GM19324 (cell line): ENCODE data around the gene SLK.

Source experiments
- ATAC-seq: cut with Tn5 transposase; IDR thresholded peaks from one replicate; pipeline ENCODE4 v1.9.1; 2021; ENCODE audit warnings: mild to moderate bottlenecking, moderate library complexity; ENCODE audit not compliant: unreplicated experiment, low FRiP score

Gene SLK

DNA sequence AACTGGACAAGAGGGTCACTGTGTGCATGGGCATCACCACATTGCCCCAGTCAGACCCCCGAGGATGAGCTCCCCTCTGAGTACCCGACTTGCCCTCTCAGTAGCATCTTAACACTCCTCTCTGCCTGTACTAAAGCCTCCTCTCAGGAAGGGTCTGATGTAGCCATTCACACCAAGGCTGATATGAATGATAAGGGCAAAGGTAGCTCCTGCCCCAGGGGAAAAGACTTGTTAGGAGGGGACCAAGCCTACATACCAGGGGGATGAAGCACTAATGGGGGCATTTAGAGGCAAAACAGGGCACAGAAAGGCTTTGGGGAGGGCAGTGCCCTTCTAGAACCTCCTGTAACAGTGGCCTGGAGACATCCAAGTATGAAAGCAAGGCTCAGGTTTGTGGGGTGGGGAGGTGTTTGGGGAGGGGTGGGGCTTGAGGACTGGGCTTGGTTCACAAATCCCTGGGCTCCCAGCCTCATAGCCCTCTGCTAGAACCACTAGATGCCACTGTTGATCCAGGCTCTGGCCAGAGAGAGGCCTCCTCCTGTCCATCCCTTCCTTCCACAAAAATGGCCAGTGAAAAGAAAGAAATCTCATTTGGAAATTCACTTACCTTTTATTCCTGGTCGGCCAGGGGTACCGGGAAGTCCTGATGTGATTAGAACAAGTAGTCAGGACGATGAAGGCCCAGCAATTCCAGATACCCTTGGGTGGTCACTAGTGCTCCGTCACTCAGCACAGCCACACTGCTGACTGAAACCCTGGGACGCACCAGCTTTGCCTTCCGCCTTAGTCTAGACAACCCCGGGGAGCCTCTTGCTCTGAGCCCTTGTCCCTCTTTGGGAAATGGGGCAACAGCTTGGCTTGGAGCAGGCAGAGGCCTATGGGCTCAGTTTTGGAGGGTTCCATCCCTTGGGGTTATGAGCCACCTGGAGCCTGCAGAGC, 78.5 kb downstream of the SLK start:
- ATAC-seq, result no peak

DNA sequence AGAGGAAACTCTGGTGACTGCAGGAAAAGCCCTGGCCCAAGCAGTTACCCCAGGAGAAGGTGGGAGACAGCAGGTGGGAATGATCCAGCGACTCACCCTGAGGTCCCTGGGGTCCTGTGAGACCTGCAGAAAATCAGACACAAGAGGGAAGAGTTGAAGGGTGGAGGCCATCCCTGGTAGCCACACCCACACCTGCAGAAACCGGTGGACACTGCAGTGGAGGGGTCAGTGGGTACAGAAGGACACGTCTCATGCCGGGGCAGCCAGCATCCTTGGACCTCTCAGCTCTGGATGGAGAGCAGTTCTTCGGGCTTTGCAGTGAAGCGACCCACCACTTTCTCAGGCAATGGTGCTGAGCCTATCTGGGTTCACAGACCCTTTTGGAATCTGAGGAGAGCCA, 79.7 kb downstream of the SLK start:
- no peak for ATAC-seq

DNA sequence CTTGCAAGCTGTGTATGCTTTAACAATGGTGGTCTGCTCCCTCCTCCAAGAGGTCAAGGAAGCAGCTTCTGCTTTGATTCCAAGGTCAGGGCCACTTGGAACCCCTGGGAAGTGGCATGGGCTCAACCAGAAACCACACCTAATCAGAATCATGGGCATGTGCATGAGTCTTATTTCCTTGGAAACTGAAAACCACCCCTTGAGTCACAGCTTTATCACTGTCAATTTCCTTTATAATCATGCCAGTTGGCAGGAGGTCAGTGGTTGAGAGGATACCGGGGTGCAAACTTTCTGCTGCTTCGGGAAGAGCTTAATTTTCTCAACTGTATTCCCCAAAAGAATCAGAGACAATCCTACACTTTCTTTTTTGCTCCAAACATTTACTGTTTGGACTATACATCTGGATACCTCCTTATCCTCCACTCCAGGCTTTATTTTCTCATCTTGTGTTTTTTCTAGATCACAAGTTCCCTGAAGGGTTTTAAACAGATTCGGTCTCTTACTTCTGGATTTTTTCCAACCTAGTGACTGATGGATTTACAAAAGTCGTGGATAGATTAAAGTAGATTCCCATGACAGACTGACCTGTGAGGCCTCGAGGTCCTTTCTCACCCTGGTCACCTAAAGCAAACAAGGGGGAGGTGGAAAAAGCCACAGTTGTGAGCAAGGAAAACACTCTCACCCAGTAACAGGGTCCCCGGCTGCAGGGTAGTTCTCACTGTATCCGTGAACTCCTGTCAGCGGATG, 82.7 kb downstream of the SLK start:
- ATAC-seq, result no peak

DNA sequence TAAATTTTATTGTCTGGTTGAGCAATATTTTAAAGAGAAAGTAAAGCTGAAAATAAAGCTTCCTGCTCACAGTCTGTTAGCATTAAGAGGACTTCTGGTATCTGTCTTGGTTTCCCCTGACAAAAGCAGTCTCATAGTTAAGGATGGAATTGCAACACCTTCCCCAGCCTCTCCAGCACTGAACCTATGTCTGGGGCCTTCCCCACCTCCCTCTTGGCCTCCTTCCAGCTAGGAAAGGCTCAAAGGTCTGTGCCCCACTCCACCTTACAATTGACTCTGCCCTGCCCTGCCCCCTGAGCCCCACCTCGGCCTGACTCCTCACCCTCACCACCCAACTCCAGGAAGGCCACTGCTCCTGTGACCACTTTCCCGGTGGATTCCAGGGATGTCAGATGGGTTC, 85.5 kb downstream of the SLK start:
- no peak for ATAC-seq

DNA sequence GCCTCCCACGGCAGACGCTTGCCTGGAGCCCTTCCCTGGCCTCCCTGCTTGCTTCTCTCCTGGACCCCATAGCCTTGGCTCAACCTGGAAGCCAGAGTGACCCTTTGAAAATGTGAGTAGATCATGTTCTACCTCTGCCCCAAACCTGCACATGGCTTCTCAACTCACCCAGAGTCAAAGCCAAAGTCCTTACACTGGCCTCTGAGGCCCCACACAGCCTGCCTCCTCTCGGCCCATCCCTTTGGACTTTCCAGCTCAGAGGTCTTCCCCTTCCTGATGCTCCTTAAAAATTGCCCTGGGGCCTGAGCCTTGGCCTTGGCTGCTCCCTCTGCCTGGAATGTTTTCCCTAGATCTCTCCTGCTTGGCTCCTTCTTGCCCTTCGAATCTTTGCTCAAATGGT, 86.3 kb downstream of the SLK start:
- ATAC-seq, result no peak

DNA sequence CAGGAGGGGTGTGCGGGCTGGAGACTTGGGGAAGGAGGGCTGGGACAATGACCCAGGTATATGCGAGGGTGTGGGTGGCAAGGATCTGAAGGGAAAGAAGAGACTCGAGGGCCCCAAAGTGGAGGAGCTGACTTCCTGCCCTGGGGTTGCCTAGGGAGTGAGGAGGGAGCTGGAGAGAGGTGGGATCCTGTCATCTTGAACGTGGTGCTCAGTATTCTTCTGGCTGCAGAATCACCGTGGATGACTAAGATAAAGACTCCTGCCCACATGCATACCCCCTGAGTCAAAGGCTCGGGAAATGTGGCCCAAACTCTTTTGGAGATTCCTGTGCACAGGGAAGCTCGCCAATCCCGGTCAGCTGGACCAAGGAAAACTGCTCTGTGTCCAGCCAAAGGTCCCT, 87.5 kb downstream of the SLK start:
- ATAC-seq, result no peak

DNA sequence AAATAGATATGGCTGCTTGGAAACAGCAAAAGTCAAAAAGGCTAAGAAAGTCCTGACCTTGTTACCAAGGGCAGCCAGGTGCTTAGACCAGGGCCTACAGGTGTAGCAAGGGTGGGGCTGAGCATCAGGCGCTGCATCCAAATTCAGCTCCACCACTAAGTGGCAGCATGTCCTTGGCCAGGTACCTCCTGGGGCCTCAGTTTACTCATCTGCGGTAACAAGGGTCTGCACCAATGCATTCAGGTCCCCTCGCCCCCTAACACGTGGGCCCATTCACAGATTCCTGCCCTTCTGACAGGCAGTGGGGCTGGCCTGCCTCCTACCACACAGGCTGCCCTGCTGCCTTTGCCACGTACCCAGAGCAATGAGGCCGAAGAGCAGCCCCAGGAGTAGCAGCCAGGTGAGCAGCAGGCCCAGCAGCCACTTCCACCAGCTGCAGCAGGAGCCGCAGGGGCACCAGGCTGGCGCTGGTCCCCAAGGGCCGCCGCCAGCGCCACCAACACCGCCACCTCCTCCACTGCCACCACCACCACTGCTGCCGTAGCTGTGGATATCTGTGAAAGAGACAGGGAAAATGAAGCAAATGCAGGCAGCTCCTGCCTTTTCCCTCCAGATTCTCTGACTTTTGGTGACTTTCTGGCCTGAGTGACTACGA, 89.8 kb downstream of the SLK start:
- ATAC-seq, result no peak

DNA sequence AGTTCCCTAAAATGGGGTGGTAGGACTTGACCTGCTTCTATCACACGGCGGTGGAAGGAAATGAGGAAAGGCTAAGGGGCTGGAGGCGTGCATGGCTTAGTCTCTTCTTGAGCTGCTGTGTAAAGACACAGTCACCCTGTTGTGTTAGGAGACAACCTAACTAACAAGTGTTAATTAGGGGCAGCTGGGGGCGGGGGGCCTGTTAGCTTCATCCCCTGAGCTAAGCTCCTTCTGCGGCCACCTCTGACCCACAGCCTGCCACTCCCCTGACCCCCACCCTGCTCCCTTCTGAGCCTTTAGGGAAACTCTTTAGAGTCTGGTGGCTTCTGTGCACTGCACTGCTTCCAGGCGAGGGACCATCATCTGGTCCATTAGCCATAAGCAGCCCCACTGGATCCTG, 90.8 kb downstream of the SLK start:
- ATAC-seq, result no peak

DNA sequence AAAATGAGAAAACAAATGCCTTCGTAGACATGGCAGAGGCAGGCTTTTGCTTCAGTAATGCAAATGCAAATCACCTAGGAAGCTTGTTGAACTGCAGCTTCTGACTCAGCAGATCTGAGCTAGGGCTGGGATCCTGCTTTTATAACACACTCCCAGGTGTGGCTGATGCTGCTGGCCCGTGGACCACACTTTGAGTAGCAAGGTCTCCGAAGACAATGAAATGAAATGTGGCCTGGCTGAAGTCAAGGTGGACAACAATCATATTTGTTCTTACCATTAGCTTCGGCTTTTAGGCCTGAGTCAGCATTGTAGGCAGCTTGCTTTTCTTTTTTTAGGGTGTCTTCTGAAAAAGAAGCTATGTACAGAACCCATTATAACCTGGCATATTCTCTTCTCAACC, 92.4 kb downstream of the SLK start:
- no peak for ATAC-seq

DNA sequence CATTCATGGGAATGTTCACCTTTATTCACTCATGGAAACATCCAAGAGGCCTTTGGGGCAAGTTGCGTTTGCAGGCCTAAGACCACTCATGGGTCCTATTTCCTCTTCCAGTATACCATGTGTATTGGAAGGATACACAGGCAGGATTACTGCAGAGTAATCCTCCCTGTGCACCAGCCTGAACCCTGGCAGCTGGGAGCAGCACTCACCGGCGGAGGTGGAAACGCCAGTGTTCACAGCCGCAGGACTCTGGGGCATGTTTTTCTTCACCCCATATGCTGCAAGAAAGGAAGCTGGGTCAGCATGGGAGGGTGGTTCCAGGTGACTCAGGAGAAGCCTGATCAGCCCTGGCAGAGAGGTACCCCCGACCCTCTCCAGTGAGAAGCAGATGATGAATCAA, 94.3 kb downstream of the SLK start:
- no peak for ATAC-seq

DNA sequence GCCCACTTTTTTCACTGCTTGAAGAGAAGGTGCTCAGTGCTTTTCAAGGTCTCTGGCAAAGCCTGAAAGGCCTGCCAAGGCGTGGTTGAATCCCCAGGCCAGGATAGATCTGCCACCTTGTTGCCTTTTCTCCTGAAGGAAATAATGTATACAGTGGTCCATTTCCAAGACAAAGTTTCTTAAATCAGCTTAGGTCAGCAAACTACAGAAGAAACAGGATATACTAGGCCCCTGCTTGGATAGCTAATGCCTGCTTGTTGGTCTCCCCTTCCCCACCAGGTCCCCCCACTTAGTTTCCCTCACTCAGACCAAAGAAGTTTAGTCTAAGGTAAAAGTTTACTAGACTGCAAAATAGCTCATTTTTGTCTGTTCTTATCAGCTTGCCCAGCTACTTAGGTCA, 98.8 kb downstream of the SLK start:
- no peak for ATAC-seq

DNA sequence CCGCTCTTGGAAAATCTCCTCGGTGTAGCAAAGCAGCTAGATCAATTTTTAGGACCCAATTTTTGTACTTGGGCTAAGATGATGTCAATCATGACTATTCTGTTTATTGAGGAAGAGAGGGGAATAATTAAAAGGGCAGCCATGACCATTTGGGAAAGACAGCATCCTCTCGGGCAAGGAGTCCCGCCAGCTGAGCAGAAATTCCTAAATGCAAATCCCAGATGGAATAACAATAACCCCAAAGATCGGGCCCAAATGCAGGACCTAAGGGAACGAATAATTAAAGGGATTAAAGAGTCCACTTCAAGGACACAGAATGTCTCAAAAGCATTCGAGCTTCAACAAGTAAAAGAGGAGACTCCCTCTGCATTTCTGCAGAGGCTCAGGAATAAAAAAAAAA, 100.0 kb downstream of the SLK start:
- no peak for ATAC-seq

DNA sequence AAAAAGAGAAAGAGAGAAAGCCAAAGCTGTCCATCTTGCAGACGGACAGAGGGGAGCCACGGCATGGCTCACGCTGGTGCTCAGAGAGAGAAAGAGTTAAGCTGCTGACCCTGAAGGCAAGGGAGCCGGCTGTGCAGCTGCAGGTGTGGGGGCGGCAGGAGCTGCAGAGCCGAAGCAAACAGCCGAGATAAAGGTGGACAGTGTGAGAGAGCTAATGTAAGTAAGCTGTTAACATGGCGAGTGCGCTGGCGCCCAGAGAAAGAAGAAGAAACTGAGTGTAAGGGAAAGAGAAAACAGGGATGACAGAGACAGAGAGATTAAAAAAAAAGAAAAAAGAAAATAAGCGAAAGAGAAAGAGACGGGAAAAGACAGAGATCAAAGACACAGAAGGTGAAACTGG, 100.6 kb downstream of the SLK start:
- ATAC-seq, result no peak

DNA sequence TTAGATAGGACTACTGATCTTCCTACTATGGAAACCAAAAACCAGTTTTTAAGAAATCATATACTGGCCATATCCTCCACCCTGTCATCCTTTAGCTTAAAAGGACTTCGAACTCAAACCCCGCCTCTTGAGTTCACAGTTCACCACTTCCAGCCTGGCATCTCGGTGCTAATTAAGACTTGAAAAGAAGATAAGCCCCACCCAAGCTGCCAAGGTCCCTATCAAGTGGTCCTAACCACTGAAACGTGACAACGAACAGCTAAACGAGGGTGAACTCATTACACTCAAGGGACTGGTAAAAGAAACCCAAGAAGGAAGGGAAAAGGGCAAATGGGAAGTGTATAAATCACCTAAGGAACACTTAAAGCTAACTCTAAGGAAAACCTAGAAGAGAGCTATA, 102.7 kb downstream of the SLK start:
- no peak for ATAC-seq

DNA sequence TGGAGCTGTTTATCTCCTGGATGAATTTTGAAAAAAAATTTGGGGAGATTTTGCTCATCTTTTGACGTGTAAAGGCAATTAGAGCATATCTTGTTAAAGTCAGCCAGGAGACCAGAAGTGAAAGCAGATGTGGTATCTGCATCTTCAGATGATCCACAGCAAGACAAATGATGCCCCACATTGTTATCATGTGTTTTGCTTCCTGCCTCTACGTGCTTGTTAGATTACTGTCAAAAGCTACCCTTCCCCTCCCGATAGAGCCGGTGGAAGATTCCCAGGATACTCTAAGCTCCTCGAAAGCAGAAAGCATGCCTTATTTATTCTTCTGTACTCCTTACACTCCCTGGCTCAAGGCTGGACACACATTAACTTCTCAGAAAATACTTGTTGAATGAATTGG, 105.8 kb downstream of the SLK start:
- ATAC-seq, result no peak

DNA sequence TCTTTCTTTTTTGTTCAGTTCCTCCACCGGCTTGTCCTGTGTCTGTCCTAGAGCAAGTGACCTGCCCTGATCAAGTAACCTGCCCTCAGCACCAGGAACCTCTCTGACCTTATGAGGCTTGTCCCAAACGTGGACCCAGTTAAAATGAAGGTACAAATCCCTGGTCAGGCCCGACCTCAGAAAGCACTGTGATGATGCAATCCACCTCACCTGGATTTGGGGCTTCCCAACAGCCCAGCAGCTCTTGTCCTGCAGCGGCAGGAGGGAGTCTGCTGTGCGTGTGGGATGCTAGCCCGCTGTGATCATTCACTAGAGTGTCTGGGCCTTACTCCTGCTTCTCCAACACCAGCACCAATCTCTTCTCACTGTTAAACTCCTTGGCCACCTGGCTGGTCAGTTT, 107.6 kb downstream of the SLK start:
- ATAC-seq, result no peak

DNA sequence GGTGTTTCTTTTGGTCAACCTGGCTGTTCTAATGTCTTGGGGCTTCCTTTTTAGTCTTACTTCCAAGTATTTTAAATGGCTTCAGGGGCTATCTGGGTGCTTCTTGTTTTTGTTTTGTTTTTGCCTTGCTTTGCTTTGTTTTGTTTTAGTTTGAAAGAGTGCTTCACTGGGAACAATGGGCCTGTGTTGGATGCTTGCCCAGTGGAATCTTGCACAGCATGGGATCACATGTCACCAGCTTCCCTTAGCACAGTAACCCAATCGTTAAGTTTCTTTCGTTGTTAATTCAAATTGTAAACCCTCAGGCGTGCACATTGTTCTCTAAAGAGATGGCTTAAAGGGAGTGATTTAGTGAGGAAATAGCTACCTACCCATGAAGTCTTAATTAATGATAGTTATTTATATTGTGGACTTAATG, 109.8 kb downstream of the SLK start:
- no peak for ATAC-seq

DNA sequence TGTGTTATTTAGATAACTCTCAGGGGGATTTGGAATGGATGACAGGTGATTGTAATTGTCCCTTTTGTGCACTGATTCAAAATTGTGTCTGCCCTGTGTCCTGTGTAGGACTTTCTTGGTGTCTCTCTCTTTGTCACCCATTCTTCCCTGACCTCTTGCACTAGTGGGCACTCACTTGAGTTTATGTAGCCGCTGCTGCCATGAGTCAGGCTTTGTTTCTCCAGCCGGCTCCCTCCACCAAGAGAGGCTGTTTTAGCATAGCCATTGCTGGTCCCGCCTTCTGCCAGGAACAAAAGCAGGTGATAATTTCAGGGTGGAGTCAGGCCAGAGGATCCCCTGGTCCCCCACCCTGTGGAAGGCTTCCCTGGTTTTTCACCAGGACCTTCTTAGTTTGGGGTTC, 110.3 kb downstream of the SLK start:
- ATAC-seq, result no peak

DNA sequence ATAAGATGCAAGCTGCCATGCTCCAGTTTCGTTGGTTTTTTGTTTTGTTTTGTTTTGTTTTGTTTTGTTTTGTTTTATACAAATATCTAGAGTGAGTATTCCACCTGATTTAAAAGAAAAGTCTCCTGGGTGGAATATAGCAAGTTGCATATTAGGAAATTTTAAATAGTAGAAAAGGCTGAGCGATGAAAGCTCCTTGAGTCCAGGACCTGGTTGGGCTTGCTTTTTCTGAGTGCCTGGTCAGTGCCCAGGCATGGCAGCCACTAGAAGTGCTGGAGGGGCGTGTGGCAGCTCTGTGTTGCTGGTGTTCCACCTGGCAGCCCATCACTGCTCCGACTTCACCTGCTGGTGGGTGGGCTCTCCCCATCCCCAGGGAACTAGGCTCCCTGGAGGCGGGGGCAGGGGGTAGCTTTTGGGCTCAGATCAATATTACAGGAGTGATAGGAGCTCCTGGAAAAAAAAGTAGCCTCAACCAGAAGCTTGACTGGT, 110.8 kb downstream of the SLK start:
- no peak for ATAC-seq
